Middle frontal gyrus (tissue), 1 donor: ENCODE results near the gene AP1AR.
"Not testable (repeated sequence)": the region's sequence is repeated elsewhere in the genome, so short reads cannot be mapped to it uniquely, and the experiment has no call there.

Experiments
- DNase-seq: peaks from one replicate; pipeline ENCODE4 v3.0.0-alpha.2; 2015; ENCODE audit warnings: low spot score; ENCODE audit errors: extremely low spot score

Gene AP1AR

DNA sequence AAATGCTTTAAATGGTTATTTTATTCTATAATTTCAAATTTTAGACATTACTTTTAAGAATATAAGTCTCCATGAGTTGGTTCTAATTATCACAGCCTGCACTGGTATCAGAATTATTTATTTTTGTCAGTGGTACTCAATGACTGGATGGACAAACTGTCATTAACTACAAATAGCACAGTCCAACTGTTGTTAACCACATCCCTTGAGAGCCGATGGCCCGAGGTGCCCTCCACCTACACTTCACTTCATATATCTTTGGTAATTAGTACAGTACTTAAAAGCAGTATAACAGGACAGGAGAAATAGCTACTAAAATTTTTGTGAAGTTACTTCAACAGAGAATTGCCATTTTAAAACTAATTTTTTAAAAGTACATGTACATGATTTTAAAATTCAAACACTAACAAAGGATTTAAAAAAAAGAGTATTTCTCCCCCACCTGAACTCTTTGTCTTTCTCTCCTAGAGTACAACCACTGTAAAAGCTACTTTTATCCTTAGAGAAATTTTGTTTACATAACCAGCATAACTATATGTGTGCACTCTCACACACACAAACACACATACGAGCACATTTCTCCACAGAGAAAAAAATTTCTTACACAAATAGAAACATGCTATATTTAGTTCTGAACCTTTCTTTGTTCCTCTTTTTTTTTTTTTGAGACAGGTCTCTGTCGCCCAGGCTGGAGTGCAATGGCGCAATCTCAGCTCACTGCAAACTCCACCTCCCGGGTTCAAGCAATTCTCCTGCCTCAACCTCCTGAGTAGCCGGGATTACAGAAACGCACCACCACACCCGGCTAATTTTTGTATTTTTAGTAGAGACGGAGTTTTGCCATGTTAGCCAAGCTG, 47.7 kb downstream of the AP1AR start:
- no peak for DNase-seq

DNA sequence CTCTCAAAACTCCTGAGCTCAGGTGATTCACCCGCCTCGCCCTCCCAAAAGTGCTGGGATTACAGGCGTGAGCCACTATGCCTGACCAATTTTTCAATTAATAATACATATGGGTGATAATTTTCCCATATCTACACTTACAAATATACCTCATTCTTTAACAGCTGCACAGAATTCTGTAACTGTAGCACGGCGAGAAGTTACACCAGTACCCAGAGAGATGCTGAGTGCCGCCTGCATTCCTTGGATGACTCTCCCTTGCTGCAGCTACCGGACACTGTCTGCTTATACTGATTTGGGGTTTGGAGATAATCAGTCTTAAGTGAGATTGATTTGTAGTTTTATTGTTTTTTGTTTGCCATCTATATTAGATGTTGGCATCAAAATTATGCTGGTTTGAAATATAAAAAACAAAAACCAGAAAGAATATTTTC, 48.3 kb downstream of the AP1AR start:
- DNase-seq: no peak

DNA sequence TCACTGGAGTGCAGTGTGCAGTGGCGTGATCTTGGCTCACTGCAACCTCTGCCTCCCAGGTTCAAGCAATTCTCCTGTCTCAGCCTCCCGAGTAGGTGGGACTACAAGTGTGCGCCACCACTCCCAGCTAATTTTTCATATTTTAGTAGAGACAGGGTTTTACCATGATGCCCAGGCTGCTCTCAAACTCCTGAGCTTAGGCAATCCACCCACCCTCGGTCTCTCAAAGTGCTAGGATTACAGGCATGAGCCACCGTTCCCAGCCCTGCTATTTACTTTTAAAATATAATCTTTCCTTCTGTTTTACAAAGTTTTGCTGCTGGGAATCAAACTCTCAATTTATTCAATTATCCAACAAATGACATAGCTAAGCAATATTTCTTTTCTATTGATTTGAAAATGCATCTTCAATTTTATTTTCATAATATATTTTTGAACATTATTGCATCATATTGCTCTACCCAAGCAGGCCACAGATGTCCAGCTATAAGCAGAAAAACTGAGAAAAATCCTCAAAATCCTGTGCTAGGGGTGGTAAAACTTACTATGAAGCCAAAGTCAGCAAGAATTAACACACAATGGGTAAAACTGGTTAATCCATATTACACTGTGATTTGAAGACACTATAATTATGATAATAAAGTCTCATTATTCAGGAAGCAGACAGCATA, 48.9 kb downstream of the AP1AR start:
- no peak for DNase-seq

DNA sequence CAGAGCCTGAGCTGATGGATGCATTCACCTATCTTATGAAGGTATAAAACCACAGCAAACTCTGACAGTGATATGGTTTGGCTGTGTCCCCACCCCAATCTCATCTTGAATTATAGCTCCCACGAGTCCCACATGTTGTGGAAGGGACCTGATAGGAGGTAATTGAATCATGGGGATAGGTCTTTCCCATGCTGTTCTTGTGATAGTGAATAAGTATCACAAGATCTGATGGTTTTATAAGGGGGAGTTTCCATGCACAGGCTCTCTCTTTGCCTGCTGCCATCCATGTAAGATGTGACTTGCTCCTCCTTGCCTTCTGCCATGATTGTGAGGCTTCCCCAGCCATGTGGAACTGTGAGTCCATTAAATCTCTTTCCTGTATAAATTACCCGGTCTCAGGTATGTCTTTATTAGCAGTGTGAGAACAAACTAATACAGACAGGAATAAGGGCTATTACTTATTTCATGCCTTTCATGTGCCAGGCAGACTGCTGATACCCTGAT, 50.4 kb downstream of the AP1AR start:
- DNase-seq: not testable (repeated sequence)

DNA sequence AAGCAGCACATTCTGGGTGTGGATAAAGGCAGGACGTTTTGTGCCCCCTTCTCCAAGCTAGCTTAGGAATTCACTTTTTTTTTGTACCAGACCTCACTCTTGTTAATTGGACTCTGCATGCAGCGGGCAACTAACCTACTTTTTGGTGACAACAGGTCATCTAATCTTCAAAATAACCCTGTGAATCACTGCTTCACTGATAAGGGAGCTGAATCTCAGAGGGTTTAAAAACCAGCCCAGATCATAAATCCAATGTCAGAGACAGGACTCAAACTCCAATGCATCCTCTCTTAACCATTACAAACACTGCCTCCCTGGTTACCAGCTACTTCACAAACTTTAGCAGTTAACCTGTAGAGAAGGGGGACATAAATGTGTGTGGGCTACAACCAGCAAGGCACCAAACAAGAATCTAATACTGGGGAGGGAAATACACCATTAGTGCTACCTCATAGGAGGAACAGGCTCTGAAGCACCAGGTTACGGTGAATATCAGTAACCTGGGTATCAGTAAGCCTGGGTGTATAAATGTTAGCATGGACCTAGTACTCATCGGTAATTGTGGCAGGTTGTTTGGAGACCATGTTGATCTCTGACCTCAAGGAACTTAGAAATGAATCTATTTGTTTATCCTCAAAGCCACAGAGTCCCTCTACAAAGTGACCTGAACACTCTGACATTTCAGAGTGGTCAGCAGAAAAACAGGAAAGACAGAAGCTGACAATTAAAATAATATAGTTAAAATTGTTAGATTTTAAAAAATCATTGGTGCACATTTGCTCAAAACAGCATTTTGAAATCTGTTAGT, 51.5 kb downstream of the AP1AR start:
- DNase-seq: no peak

DNA sequence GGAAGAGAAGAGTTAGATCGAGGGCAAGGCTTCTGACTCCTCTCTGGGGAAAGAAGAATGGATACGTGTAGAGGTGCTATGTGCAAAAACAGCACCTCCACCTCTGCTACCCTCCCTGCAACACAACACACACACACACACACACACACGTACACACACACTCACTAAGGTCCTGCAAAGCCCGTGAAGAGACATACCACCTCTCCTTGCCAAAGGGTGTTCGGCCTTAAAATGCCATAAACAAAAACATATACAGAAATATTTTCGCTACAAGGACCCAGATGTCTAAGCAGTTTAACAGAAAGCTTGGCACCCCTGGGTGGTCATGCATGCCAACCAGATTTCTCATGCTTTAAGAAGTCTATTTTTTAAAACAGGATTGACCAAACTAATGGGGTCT, 52.6 kb downstream of the AP1AR start:
- DNase-seq: no peak

DNA sequence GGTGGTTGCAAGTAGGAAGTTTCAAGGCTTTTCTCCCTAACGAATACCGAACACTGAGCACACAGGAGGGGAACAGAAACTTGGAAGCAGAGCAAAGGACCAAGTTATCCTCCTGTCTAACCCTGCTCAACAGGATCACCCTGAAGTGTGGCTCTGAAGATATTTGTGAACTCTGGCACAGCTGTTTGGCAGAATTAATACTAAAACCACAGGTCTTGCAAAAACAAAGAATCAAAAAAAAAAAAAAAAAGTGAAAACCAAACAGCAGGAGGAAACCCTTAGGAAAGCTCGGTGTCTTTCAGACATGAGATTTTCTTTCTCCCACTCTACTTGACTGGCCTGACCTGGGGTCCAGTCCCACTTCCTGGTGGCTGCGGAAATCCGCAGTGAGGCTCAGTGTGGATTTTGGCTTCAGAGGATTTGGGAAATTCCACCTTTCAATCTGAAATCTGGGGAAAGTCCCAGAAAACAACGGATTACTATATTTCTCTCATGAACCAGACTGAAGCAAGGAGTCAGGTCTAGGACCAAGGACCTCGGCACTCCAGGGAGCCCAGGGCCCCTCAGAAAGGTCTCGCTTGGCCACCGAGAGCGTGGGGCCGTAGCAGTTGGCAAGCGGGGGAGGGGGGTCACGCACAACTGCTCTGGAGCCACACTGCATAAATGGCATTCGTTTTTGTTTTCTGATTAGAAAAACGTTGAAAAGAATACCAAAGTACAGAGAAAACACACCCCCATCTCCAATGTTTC, 53.2 kb downstream of the AP1AR start:
- no peak for DNase-seq

DNA sequence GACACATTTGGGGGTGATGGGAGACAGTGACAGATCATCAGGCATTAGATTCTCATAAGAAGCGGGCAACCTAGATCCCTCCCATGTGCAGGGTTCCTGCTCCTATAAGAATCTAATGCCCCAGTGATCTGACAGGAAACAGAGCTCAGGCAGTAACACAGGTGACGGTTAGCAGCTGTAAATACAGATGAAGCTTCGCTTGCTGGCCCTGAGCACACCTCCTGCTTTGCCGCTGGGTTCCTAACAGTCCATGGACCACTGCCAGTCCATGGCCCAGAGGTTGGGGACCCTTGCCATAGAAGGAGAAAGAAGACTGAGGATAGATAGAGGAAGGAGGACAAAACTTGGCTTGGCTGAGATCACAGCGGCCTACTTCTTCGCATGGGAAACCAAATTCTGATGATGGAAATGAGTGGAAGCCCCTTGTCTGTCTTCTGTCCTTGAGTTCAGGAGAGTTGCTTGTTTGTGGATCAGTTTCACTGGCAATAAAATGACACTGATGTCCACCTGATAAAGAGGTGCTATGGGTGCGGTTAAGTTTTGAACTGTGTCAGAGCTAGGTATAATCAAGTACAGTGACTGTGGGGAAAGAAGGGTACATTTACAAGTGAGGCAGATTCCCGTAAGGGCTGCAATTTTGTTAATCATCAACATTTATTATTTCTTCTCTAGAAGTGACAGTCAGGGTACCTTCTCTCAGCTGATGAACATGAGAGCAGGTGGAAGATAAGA, 55.8 kb downstream of the AP1AR start:
- no peak for DNase-seq

DNA sequence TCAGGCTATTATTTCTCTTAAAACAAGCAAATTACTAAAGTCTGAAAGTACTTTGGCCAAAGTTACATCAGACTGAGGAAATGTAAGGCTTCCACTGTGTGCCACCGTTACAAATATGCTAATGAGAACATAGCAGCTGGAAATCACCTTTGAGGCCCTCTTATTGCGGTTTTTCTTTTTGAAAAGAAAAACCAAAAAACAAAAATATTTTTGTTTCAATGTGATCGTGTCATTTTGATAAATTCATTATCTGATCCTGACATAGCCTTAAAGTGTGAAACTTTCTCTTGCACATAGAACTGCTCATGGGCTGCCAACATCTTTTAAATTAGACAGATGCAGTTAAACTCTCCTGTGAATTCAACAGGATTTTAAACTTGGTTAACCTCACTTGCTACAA, 56.9 kb downstream of the AP1AR start:
- no peak for DNase-seq

DNA sequence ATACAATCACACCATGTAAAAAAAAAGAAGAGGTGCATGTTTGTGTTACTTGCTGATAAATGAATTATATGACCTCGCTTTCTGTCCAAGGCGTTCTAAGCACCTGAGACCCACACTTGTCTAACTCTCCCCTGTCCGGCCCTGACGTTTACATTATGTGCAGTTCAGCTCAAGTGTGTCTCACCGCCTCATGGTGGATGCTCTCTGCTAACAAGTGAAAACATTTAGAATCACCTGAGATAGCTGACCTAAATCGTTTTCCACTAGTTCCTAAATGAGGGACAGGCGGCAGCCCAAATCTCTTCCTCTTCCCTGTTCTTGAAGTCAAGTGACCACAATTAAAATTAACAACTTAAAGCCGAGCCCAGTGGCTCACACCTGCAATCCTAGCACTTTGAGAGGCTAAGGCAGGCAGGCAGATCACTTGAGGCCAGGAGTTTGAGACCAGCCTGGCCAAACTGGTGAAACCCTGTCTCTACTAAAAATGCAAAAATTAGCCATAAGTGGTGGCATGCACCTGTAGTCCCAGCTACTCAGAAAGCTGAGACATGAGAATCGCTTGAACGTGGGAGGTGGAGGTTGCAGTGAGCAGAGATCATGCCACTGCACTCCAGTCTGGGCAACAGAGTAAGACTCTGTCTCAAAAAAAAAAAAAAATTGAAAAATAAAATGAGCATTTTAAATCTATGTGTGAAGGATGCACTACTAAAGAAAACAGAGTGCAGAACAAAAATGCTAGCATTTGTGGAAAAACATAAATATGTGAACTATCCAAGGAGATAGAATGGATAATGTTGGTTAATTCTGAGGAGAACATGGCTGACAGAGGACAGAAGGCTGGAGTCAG, 58.0 kb downstream of the AP1AR start:
- DNase-seq: no peak

DNA sequence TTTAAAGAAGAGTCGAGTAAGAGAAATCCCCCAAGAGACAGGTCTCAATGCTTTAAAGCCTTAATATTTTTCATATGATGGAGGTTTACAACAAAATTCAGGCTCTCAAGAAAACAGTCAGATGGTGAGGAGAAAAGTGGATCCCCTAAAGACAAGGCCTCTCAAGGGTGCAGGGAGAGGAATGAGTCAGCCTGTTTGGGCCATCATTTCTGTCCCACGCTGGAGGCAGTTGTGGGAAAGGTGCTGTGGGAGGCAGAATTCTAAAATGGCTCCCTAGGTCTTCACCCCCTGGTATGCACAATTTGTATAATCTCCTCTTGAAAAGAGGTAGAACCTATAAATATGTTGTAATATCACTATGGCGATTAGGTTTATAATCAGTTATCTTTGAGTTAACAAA, 58.8 kb downstream of the AP1AR start:
- DNase-seq: no peak

DNA sequence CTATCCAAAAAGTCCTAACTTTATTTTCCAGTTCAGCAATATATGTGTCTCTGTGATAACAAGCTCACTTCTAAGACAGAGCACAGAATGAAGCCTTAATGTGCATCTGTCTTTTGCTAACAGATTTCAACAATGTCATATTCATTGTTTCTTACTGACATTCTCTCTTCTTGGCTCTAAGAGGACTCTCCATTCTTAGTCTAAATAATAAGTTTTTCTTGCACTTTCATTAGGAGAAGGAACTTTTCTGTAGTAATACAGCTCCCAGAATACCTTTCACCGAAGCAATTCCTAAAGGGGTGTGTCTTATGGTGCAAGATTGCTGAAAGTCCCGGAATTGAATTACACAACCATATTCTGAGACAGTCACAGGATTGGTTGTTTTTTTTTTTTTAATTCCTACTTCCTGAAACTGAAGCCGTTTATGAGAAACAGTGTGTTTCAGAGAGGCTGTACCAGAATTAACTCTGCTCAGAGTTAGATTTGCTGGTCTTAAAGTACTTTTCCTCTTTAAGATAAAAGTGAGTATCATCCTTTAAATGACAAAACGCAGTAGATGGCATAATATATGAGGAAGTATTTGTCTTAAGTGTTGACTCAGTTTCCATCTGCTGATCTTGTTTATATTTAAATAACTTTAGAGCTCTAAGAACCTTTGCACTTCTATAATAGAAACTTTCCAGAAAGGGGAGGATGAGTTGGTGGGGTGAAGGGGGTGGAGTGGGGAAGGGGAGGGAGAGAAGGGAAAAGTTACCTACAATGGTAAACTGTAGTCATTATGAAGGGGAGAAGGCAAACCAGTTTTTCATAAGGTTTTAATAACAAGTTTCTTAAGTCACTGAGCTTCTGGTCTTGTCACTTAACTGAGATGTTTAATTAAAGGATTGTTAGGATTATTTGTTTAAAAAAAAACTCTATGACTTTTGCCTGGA, 65.6 kb downstream of the AP1AR start, which contains the start of gene ALPK1:
Gene ALPK1 (plus strand): TSS at position 421 of the 932 bp plus-strand sequence.
- DNase-seq: no peak

DNA sequence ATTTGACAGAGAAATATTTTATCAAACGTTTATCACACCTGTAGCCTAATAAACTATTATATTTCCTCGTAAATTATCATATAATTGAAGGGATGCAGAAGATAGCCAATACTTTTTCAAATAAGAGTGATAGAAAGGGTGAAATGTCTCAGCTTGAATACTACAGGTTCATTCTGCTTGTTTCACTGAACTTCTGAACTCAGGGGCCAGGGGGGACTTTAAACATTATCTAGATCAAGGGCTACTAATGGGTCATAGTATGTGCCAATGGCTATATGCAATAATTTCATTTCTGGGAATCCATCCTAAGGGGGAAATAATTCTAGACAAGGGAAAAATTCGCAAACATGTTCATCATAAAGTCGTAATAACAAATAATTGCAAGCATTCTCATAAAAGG, 68.1 kb downstream of the AP1AR start:
- DNase-seq: no peak

DNA sequence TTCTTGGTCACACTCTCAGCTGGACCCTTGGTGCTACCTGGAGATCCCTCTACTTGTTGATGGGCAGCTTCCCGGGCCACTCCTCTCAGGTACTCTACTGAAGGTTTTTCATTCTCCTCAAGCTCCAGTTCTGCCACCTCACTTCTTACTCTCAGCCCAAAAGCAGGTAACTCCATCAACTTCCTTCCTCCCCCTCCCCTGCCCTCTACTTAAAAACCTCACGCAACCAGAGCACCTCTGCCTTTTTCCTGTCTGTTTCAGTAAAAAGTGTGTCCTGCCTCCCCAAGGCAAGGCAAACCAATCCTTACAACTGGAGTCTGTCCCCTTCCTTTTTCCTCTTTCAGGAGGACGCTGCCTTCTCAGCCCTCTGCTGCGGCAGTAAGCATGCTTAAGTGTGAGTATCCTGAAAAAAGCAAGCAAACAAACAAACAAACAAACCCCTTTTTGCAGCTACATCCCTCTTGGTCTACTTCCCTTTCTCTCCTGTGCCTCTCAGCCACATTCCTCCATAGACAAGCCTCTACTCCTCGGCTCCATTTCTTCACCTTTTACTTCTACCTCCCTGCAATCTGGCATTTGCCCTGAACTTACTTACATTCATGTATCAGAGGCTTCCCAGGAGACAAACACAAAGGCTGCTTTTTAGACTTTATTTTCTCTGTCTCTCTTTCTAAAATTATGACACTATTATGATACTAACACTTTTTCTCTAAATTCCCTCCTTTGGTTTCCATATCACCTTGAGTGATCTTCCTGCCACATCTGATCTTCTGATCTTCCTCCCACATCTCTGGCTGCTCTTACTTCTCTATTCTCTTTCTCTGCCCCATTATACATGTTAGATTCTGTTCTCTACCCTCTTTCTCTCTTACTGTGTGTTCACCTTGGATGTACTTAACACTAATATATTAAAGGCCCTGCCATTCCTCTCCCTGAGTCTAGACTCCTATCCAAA, 71.0 kb downstream of the AP1AR start:
- no peak for DNase-seq

DNA sequence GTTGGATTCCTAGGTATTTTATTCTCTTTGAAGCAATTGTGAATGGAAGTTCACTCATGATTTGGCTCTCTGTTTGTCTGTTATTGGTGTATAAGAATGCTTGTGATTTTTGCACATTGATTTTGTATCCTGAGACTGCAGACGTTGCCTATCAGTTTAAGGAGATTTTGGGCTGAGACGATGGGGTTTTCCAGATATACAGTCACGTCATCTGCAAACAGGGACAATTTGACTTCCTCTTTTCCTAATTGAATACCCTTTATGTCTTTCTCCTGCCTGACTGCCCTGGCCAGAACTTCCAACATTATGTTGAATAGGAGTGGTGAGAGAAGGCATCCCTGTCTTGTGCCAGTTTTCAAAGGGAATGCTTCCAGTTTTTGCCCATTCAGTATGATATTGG, 73.9 kb downstream of the AP1AR start:
- DNase-seq: not testable (repeated sequence)

DNA sequence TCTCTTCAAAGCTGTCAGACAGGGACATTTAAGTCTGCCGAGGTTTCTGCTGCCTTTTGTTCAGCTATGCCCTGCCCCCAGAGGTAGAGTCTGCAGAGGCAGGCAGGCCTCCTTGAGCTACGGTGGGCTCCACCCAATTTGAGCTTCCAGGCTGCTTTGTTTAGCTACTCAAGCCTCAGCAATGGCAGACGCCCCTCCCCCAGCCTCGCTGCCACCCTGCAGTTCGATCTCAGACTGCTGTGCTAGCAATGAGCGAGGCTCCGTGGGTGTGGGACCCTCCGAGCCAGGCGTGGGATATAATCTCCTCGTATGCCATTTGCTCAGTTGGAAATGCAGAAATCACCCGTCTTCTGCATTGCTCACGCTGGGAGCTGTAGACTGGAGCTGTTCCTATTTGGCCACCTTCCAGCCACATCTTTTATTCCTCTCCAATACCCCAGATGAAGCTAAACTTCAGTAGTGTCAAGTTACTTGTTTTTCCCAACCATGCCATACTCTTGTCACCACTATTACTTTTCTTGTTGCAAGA, 77.7 kb downstream of the AP1AR start:
- not testable (repeated sequence) for DNase-seq

DNA sequence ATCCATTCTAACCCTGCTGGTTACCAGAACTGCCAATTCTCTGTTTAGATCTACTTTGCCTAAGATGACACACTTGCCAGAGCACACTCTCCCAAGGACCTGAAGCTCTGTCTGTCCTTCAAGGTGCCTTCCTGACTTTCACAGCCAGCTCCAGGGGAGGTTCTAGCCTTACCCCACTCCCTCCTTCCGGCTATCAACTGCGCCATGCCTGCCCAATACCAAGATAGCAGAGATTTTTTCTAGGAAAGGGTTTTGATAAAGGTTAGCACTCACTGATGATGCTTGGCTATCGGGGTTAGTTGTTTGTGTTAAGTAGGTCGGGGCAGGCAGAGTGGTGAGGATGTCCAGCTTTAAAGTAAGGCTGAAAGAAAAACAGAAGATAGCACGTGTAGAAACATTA, 79.9 kb downstream of the AP1AR start:
- DNase-seq: no peak
